Neutrophil (primary cell): ENCODE results near the gene SETBP1.

Experiments used
- H3K27ac ChIP-seq: fragments of 200-600 bp; sonication (generic); 2 replicates; pipeline ENCODE4 v1.5.1; 2016; ENCODE audit warnings: mild to moderate bottlenecking, moderate library complexity
- H3K27me3 ChIP-seq: fragments of 200-600 bp; sonication (generic); 2 replicates; pipeline ENCODE4 v1.6.0; 2016; ENCODE audit warnings: mild to moderate bottlenecking
- H3K36me3 ChIP-seq: fragments of 200-600 bp; sonication (generic); 2 replicates; pipeline ENCODE4 v1.5.1; 2017
- H3K4me1 ChIP-seq, 2 experiments: fragments of 200-600 bp in 1 of 2; sonication (generic) in 1 of 2; 1 replicate in 1 of 2; 2 replicates in 1 of 2; pipeline versions ENCODE4 v1.5.1 to v1.6.1; 2013 to 2016; ENCODE audit warnings: low read depth in 1 of 2, low read length in 1 of 2, mild to moderate bottlenecking in 1 of 2, moderate library complexity in 1 of 2; ENCODE audit not compliant: control insufficient read depth in 1 of 2, insufficient read depth in 1 of 2
- H3K4me3 ChIP-seq, 2 experiments: fragments of 200-600 bp in 1 of 2; sonication (generic) in 1 of 2; 1 replicate in 1 of 2; 2 replicates in 1 of 2; pipeline ENCODE4 v1.5.1; 2013 to 2016; ENCODE audit warnings: low read depth in 1 of 2, low read length in 1 of 2, mild to moderate bottlenecking in 1 of 2, moderate library complexity in 1 of 2
- H3K9me3 ChIP-seq: fragments of 200-600 bp; sonication (generic); 2 replicates; pipeline ENCODE4 v1.5.1; 2016
- CTCF ChIP-seq: fragments of 200-600 bp; sonication (generic); IDR thresholded peaks from 2 replicates; pipeline ENCODE4 v1.5.1; 2016; ENCODE audit warnings: antibody characterized with exemption

Gene SETBP1

GRCh38 chr18:45009756-45010155 is 329.1 kb downstream of the SETBP1 start:
- H3K9me3 ChIP-seq = no peaks in the 10 kb centered on the region
- no peak for TF ChIP-seq CTCF
- H3K36me3 ChIP-seq = no peaks in the 10 kb centered on the region
- no peak overlapping the region for H3K27ac ChIP-seq
- H3K27me3 ChIP-seq = no peaks in the 10 kb centered on the region
- no peak overlapping the region for H3K4me3 ChIP-seq
- H3K4me1 ChIP-seq = no peaks in the 10 kb centered on the region

GRCh38 chr18:45012286-45012685 is 331.6 kb downstream of the SETBP1 start:
- Histone ChIP-seq H3K27me3 (no peaks in the 10 kb centered on the region), H3K27ac (no peak overlapping the region), H3K9me3 (no peaks in the 10 kb centered on the region), H3K4me1 (no peaks in the 10 kb centered on the region), H3K4me3 (no peak overlapping the region), H3K36me3 (no peaks in the 10 kb centered on the region)
- no peak for TF ChIP-seq CTCF

- H3K36me3 ChIP-seq = no peaks in the 10 kb centered on the region
- no peak for TF ChIP-seq CTCF
- H3K9me3 ChIP-seq = no peaks in the 10 kb centered on the region
- no peak overlapping the region for H3K4me3 ChIP-seq
- no peak overlapping the region for H3K27ac ChIP-seq
- no peaks in the 10 kb centered on the region for H3K27me3 ChIP-seq
- no peaks in the 10 kb centered on the region for H3K4me1 ChIP-seq
These were observed 333.4 kb downstream of the SETBP1 start for GRCh38 chr18:45014047-45014501.

- Histone ChIP-seq H3K9me3 (no peaks in the 10 kb centered on the region), H3K4me3 (no peak overlapping the region), H3K27ac (no peak overlapping the region), H3K4me1 (no peaks in the 10 kb centered on the region), H3K27me3 (no peaks in the 10 kb centered on the region), H3K36me3 (no peaks in the 10 kb centered on the region)
- TF ChIP-seq CTCF = no peak
These were observed 335.1 kb downstream of the SETBP1 start for GRCh38 chr18:45015788-45016128.

GRCh38 chr18:45019469-45019868 is 338.8 kb downstream of the SETBP1 start:
- Histone ChIP-seq H3K36me3 (no peaks in the 10 kb centered on the region), H3K9me3 (no peaks in the 10 kb centered on the region), H3K27ac (no peak overlapping the region), H3K4me3 (no peak overlapping the region), H3K4me1 (no peaks in the 10 kb centered on the region), H3K27me3 (no peaks in the 10 kb centered on the region)
- TF ChIP-seq CTCF = no peak

- H3K27ac ChIP-seq = no peak overlapping the region
- TF ChIP-seq CTCF = no peak
- no peak overlapping the region for H3K4me3 ChIP-seq
- no peaks in the 10 kb centered on the region for H3K9me3 ChIP-seq
- no peaks in the 10 kb centered on the region for H3K4me1 ChIP-seq
- no peaks in the 10 kb centered on the region for H3K36me3 ChIP-seq
- no peaks in the 10 kb centered on the region for H3K27me3 ChIP-seq
These were observed 342.8 kb downstream of the SETBP1 start for GRCh38 chr18:45023519-45023918.
